Measurements from ENCODE around the gene GBF1.

The GBF1 gene

DNA sequence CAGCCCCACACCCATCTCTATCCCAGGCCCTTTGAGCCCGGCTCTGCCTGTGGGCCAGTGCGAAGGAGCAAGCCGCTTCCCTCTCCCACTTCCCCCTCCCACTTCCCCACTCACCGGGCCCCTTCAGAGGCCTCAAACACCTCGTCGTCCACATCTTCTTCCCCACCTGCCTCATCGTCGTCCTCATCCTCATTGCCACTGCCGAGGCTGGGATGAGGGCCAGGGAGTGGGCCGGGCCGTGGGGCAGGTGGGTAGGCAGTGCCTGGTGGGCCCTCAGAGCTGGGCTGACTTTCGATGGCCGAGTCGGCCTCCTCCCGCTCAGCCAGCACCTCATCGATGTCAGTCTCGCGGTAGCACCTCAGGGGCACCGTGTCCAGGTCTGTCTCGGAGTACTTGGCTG lies 169.4 kb downstream of the GBF1 start:
- Histone ChIP-seq H3K27me3 (ENCODE audit: insufficient read depth, low read depth) (peaks cover 71% of the 10 kb centered on the region), H3K36me3 (ENCODE audit: insufficient read depth) (no peaks in the 10 kb centered on the region), H2AFZ (ENCODE audit: low read depth) (no peak overlapping the region), H3K27ac (no peak overlapping the region), H3K4me3 (IDR thresholded peaks at IDR 0.05; ENCODE audit: insufficient read depth, low read depth, low read length) (no peak overlapping the region), H3K4me1 (ENCODE audit: low read depth, poor library complexity, severe bottlenecking) (peaks cover 12% of the 10 kb centered on the region), H3K4me2 (no peak overlapping the region), H3K9ac (no peak overlapping the region), H3K79me2 (ENCODE audit: insufficient read depth, low read depth) (no peaks in the 10 kb centered on the region), H4K20me1 (ENCODE audit: insufficient read depth) (no peaks in the 10 kb centered on the region)
- TF ChIP-seq CTCF (conservative IDR thresholded peaks at IDR 0.05; ENCODE audit: low read depth, low read length), result no peak

DNA sequence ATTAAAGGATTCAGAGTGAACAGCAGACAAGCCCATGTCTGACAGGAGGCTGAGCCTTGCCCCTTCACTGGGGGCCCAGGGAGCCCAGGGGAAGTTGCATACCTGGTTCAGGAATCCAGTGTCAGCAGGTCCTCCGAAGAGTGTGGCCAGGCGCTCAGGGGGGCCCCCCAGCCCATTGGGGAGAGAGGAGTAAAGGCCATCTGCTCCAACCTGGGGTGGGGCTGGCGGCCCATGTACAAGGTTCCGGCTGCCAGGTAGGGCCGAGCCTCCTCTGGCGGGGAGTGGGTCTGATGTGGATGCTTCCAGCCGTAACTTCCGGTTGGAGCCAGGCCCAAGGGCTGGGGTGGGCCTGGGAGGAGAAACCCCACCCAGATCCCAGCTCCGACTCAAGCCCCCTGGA lies 171.0 kb downstream of the GBF1 start:
- TF ChIP-seq CTCF (conservative IDR thresholded peaks at IDR 0.05; ENCODE audit: low read depth, low read length), result no peak
- no peak overlapping the region for H3K4me3 ChIP-seq (IDR thresholded peaks at IDR 0.05; ENCODE audit: insufficient read depth, low read depth, low read length)
- no peaks in the 10 kb centered on the region for H3K79me2 ChIP-seq (ENCODE audit: insufficient read depth, low read depth)
- H3K36me3 ChIP-seq (ENCODE audit: insufficient read depth), result no peaks in the 10 kb centered on the region
- no peaks in the 10 kb centered on the region for H4K20me1 ChIP-seq (ENCODE audit: insufficient read depth)
- H3K4me2 ChIP-seq, result no peak overlapping the region
- H3K27me3 ChIP-seq (ENCODE audit: insufficient read depth, low read depth), result peaks cover 57% of the 10 kb centered on the region
- H2AFZ ChIP-seq (ENCODE audit: low read depth), result no peak overlapping the region
- H3K9ac ChIP-seq, result no peak overlapping the region
- peaks cover 16% of the 10 kb centered on the region for H3K4me1 ChIP-seq (ENCODE audit: low read depth, poor library complexity, severe bottlenecking)
- no peak overlapping the region for H3K27ac ChIP-seq

DNA sequence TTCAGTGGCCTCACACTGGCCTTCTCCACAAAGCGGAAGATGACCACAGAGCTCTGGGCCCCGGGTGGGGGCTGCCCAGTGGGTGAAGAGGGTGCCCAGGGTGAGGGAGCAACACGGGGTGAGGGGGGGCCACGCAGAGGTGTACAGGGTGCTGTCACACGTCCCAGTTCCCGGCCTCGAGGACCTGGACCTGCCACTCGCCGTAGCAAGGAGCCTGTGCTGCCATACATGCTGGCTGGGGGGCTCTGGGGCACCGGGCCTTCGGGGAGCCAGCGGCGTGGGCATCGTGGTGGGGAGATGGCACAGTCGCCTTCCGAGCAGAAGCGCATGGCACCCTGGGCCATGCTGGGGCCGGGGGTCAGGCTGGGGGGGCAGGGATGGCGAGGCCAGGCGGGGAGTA lies 171.4 kb downstream of the GBF1 start:
- H3K27ac ChIP-seq, result no peak overlapping the region
- no peak overlapping the region for H3K9ac ChIP-seq
- H4K20me1 ChIP-seq (ENCODE audit: insufficient read depth), result no peaks in the 10 kb centered on the region
- no peaks in the 10 kb centered on the region for H3K79me2 ChIP-seq (ENCODE audit: insufficient read depth, low read depth)
- TF ChIP-seq CTCF (conservative IDR thresholded peaks at IDR 0.05; ENCODE audit: low read depth, low read length), result no peak
- no peaks in the 10 kb centered on the region for H3K36me3 ChIP-seq (ENCODE audit: insufficient read depth)
- no peak overlapping the region for H3K4me2 ChIP-seq
- no peak overlapping the region for H2AFZ ChIP-seq (ENCODE audit: low read depth)
- H3K4me1 ChIP-seq (ENCODE audit: low read depth, poor library complexity, severe bottlenecking), result peaks cover 16% of the 10 kb centered on the region
- H3K4me3 ChIP-seq (IDR thresholded peaks at IDR 0.05; ENCODE audit: insufficient read depth, low read depth, low read length), result no peak overlapping the region
- peaks cover 53% of the 10 kb centered on the region for H3K27me3 ChIP-seq (ENCODE audit: insufficient read depth, low read depth)

DNA sequence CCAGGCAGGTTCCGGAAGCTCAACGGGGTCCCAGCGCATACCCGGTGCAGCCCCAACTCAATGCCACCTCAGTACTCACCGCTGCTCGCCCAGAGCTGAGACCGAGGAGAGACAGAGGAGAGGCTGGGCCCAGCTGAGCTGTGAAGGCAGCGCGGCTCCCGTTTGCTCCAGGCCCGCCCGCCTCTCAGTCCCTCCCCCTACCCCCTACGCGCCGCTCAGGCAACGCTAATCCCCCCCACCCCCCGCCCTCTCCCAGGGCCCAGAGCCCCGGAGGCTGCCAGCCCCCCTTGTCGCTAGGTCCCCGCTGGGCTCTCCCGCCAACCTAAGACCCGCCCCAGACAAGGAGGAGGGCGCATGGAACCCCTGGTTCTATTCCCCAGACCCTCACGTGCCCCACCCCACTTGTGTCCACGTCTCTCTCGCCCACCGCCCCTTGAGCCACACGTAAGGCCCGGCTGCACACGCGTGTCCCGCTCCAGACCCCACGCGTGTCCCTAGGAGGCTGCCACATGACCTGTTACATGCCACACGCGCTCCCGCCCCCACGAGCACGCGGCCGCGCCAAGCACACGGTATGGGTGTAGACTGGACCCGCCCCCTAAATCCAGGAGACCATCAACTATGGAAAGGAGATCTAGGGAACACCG lies 173.4 kb downstream of the GBF1 start, which contains the start of gene PSD:
TSS of gene PSD (minus strand) at position 164 of the 647 bp plus-strand sequence. CDS start 1,747 bp downstream, outside the sequence.
- peaks cover 33% of the 10 kb centered on the region for H3K27me3 ChIP-seq (ENCODE audit: insufficient read depth, low read depth)
- no peak within 1 kb of the TSS for H3K27ac ChIP-seq
- no peaks in the 10 kb centered on the region for H4K20me1 ChIP-seq (ENCODE audit: insufficient read depth)
- TF ChIP-seq CTCF (conservative IDR thresholded peaks at IDR 0.05; ENCODE audit: low read depth, low read length), result no peak
- H3K4me1 ChIP-seq (ENCODE audit: low read depth, poor library complexity, severe bottlenecking), result peaks cover 17% of the 10 kb centered on the region
- H3K4me2 ChIP-seq, result peak within 1 kb of the TSS; percentile 87
- H2AFZ ChIP-seq (ENCODE audit: low read depth), result peak within 1 kb of the TSS; percentile 77
- H3K4me3 ChIP-seq (IDR thresholded peaks at IDR 0.05; ENCODE audit: insufficient read depth, low read depth, low read length), result no peak within 1 kb of the TSS
- H3K9ac ChIP-seq, result no peak within 1 kb of the TSS
- H3K36me3 ChIP-seq (ENCODE audit: insufficient read depth), result no peaks in the 10 kb centered on the region
- H3K79me2 ChIP-seq (ENCODE audit: insufficient read depth, low read depth), result no peaks in the 10 kb centered on the region

All from KMS-11 (cell line).